Raji (cell line): Measurements from ENCODE around the gene PDE6B.

Experiments
- POLR2A ChIP-seq: IDR thresholded peaks from 2 replicates; pipeline ENCODE4 v1.6.1; 2011; ENCODE audit warnings: low read depth, low read length, control low read depth; ENCODE audit not compliant: insufficient read depth

Gene PDE6B

DNA sequence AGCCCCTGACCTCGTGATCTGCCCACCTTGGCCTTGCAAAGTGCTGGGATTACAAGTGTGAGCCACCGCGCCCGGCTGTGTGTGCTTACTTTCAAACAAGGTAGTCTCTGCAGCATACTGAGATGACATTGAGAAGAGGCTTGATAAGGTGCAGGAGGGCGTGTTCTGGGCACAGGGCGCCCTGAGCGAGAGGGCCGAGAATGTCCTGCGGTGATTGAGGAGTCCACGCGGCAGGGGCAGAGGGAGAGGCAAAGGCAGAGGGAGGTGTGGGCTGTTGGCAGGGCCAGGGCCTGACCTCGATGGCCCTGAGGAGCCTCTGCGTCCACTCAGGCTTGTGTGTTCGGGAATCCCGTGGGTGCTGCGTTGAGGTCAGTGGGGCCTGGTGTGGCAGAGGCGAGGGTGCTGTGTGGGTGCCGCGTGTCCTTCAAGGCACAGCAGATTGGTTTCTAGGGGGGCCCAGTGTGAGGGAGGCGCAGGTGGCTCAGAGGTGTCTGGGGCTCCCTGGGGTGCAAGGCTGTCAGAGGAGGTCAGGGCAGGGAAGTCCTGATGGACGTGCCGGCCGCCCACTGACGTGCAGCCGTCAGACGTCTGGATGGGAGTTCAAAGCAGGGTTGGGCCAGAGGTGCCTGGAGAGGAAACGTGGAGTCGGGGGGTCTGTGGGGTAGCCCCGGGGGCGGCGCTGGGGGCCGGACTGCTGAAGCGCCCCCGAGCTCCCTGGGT, 92.4 kb downstream of the PDE6B start:
- no peak for TF ChIP-seq POLR2A

DNA sequence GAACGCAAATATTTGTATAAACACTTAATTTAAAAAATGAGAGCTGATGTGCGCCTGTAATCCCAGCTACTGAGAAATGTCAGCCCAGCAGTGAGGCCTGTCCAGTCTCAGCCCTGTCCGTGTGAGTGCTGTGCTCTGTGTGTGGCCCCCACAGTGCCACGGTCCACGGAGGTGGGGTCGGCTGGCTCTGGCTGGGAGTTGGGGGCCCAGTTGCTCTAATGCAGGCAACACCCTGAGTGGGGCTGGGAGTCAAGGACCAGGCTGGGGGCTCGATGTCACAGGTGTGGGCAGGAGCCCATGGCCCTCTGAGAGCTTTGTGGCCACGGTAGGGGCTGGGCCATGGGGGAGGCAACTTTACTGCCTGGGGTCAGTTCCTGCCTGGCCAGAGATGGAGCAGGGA, 93.1 kb downstream of the PDE6B start:
- TF ChIP-seq POLR2A = no peak
